ENCODE data around the gene FAM107B.

DNA sequence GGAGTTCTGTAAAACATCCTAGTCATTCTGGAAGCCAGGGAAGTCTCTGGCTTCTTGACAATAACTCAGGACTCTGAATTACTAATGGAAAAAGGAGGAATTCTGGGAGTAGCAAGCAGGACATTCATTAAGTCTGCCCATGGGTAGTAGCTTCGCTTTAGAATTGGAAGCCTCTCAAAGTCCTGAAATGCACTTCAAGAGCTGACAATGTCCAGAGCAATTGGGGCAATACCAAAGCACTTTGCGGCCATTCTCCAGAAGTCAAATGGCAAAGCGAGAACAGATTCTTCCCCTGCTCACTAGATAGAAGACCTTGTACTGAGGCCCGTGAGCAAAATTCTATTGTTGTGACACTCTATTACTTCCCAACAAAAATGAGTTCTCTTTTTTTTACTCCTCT is 293.7 kb downstream of the FAM107B start:
- TF ChIP-seq EZH2 (IDR thresholded peaks at IDR 0.05; ENCODE audit: insufficient read depth, poor library complexity, severe bottlenecking) (no peak), EZH2phosphoT487 (IDR thresholded peaks at IDR 0.05; ENCODE audit: insufficient read depth, low read depth) (no peak)

Measured in GM23248 (cell line).